ENCODE results near the gene PTPRQ.
A peak's percentile ranks its signal among the peaks of the same experiment; 100 is the strongest.
"Not testable (repeated sequence)": the region's sequence is repeated elsewhere in the genome, so short reads cannot be mapped to it uniquely, and the experiment has no call there.

PTPRQ gene

GRCh38 chr12:80643961-80644360 is 199.9 kb downstream of the PTPRQ start:
- no peak for DNase-seq (ENCODE audit: low read depth in 2 of 2)

- DNase-seq (ENCODE audit: low read depth in 2 of 2) = peak; percentile 62 to 71
Measured at GRCh38 chr12:80648881-80649280, 204.8 kb downstream of the PTPRQ start.

GRCh38 chr12:80655751-80656150 is 211.7 kb downstream of the PTPRQ start:
- no peak for DNase-seq (ENCODE audit: low read depth in 2 of 2)

GRCh38 chr12:80659512-80660063 is 215.6 kb downstream of the PTPRQ start:
- DNase-seq (ENCODE audit: low read depth in 2 of 2) = no peak

- DNase-seq (ENCODE audit: low read depth in 2 of 2) = no peak
Measured at GRCh38 chr12:80662586-80662985, 218.6 kb downstream of the PTPRQ start.

GRCh38 chr12:80670214-80670613 is 226.2 kb downstream of the PTPRQ start:
- DNase-seq (ENCODE audit: low read depth in 2 of 2) = no peak

GRCh38 chr12:80676042-80676636 is 232.1 kb downstream of the PTPRQ start:
- not testable (repeated sequence) for DNase-seq (ENCODE audit: low read depth in 2 of 2)

- no peak for DNase-seq (ENCODE audit: low read depth in 2 of 2)
Measured at GRCh38 chr12:80676856-80677255, 232.8 kb downstream of the PTPRQ start.

GRCh38 chr12:80677994-80678393 is 234.0 kb downstream of the PTPRQ start:
- DNase-seq (ENCODE audit: low read depth in 2 of 2) = no peak

GRCh38 chr12:80679346-80680131 is 235.5 kb downstream of the PTPRQ start:
- DNase-seq (ENCODE audit: low read depth in 2 of 2) = no peak

- no peak for DNase-seq (ENCODE audit: low read depth in 2 of 2)
Measured at GRCh38 chr12:80681287-80681686, 237.3 kb downstream of the PTPRQ start.

GRCh38 chr12:80681786-80682185 is 237.8 kb downstream of the PTPRQ start:
- no peak for DNase-seq (ENCODE audit: low read depth in 2 of 2)

GRCh38 chr12:80684077-80684495 is 240.1 kb downstream of the PTPRQ start:
- DNase-seq (ENCODE audit: low read depth in 2 of 2) = no peak

GRCh38 chr12:80690090-80690489 is 246.1 kb downstream of the PTPRQ start:
- DNase-seq (ENCODE audit: low read depth in 2 of 2) = no peak

GRCh38 chr12:80690513-80690912 is 246.5 kb downstream of the PTPRQ start:
- no peak for DNase-seq (ENCODE audit: low read depth in 2 of 2)

GRCh38 chr12:80692114-80692513 is 248.1 kb downstream of the PTPRQ start:
- DNase-seq (ENCODE audit: low read depth in 2 of 2) = no peak

GRCh38 chr12:80697270-80697887 is 253.3 kb downstream of the PTPRQ start:
- no peak for DNase-seq (ENCODE audit: low read depth in 2 of 2)

GRCh38 chr12:80698256-80698655 is 254.2 kb downstream of the PTPRQ start:
- no peak for DNase-seq (ENCODE audit: low read depth in 2 of 2)

- DNase-seq (ENCODE audit: low read depth in 2 of 2) = no peak
Measured at GRCh38 chr12:80698847-80699542, 255.0 kb downstream of the PTPRQ start.

GRCh38 chr12:80700327-80700726 is 256.3 kb downstream of the PTPRQ start:
- no peak for DNase-seq (ENCODE audit: low read depth in 2 of 2)

GRCh38 chr12:80701388-80701787 is 257.4 kb downstream of the PTPRQ start:
- no peak for DNase-seq (ENCODE audit: low read depth in 2 of 2)
